K562 (cell line): ENCODE results near the gene UBL7. TPM values are rescaled to one million over a fixed set of nuclear protein-coding genes. Genes with fewer than 3 reads are reported as not detected.

Source experiments
- ATAC-seq: fragments of 200-7000 bp; cut with Tn5 transposase; 3 replicates; pipeline ENCODE4 v1.9.1; 2020; ENCODE audit warnings: moderate library complexity
- Bru-seq: library from RNA; stranded (reverse); fragments of 400-500 nt; gene quantifications from one replicate; lab custom pipeline; 2021; lab: Mats Ljungman, UMichigan
- BruChase-seq, 2 experiments: library from RNA; stranded (reverse); fragments of 400-500 nt; gene quantifications; one replicate each; lab custom pipeline; 2021; lab: Mats Ljungman, UMichigan
- BruUV-seq: library from RNA; stranded (reverse); fragments of 400-500 nt; replicated peaks from 2 replicates; lab custom pipeline; 2021; lab: Mats Ljungman, UMichigan
- CTCF ChIA-PET: fragments of 300-600 bp; formaldehyde crosslinking; extraction: SDS; loops from one replicate; lab custom pipeline; 2021; ENCODE audit warnings: low intra/inter-chr PET ratio; lab: Yijun Ruan, JAX
- POLR2A ChIA-PET: fragments of 300-600, 350-650 bp; sonication (Branson Sonifier 250); formaldehyde crosslinking; extraction: SDS; loops from one replicate; lab custom pipeline; 2021; ENCODE audit warnings: antibody characterized with exemption, inconsistent platforms; lab: Yijun Ruan, JAX
- DNase-seq, 4 experiments: peaks; one replicate each; pipeline versions ENCODE4 v3.0.0 to v3.0.0-alpha.2; 2011 to 2018; ENCODE audit warnings: low spot score in 3 of 4, mixed read lengths in 3 of 4; ENCODE audit errors: extremely low read depth in 1 of 4
- FAIRE-seq: peaks from 2 replicates; lab custom pipeline; 2011; peaks lifted over from hg19 to GRCh38; lab: Jason Lieb, UNC
- H2AFZ ChIP-seq: 2 replicates; pipeline ENCODE4 v1.6.0; 2011; ENCODE audit warnings: low read depth, low read length, control low read depth, inconsistent platforms
- H3K27ac ChIP-seq: fragments of 200-600 bp; 3 replicates; pipeline ENCODE4 v1.8.0; 2011; ENCODE audit warnings: low read depth, mild to moderate bottlenecking, control low read depth, inconsistent platforms, low read length, moderate library complexity, mixed read lengths; ENCODE audit errors: extremely low read depth
- H3K27me3 ChIP-seq, 2 experiments: fragments of 300-600 bp in 1 of 2; 2 replicates in 1 of 2; 3 replicates in 1 of 2; pipeline versions ENCODE4 v1.6.0 to v1.8.0; 2011; ENCODE audit warnings: inconsistent platforms in 2 of 2, low read length in 2 of 2, mild to moderate bottlenecking in 1 of 2, mixed read lengths in 1 of 2, moderate library complexity in 1 of 2; ENCODE audit not compliant: control insufficient read depth in 2 of 2, insufficient read depth in 2 of 2
- H3K36me3 ChIP-seq: fragments of 300-600 bp; 3 replicates; pipeline ENCODE4 v1.8.0; 2011; ENCODE audit warnings: mild to moderate bottlenecking, low read length, inconsistent platforms; ENCODE audit not compliant: control insufficient read depth, insufficient read depth
- H3K4me1 ChIP-seq, 2 experiments: fragments of 200-600 bp in 1 of 2; replicated peaks in 1 of 2; 2 replicates in 1 of 2; 3 replicates in 1 of 2; pipeline versions ENCODE4 v1.5.1 to v1.8.0; 2011; ENCODE audit warnings: inconsistent platforms in 2 of 2, low read length in 2 of 2, mild to moderate bottlenecking in 1 of 2, mixed read lengths in 1 of 2, moderate library complexity in 1 of 2; ENCODE audit not compliant: control insufficient read depth in 2 of 2, insufficient read depth in 2 of 2
- H3K4me2 ChIP-seq: 2 replicates; pipeline ENCODE4 v1.6.1; 2011; ENCODE audit warnings: low read length, control low read depth, inconsistent platforms, mixed read lengths; ENCODE audit not compliant: insufficient read depth
- H3K4me3 ChIP-seq: fragments of 200-600 bp; sonication (generic), shearing (Covaris generic); 2 replicates; pipeline ENCODE4 v1.5.1; 2016; ENCODE audit warnings: control low read depth, inconsistent platforms
- H3K79me2 ChIP-seq: fragments of 200-600 bp; 3 replicates; pipeline ENCODE4 v1.8.0; 2011; ENCODE audit warnings: low read length, inconsistent platforms; ENCODE audit not compliant: control insufficient read depth, insufficient read depth
- H3K9ac ChIP-seq, 2 experiments: 2 replicates each; pipeline versions ENCODE4 v1.6.0 to v1.6.1; 2011; ENCODE audit warnings: low read depth in 2 of 2, low read length in 2 of 2, control low read depth in 1 of 2, inconsistent platforms in 1 of 2, mild to moderate bottlenecking in 1 of 2, mixed read lengths in 1 of 2; ENCODE audit not compliant: insufficient read depth in 1 of 2
- H3K9me1 ChIP-seq: one replicate; pipeline ENCODE4 v1.6.0; 2011; ENCODE audit warnings: inconsistent platforms, mild to moderate bottlenecking, low read length, moderate library complexity; ENCODE audit not compliant: control insufficient read depth, insufficient read depth
- H3K9me3 ChIP-seq: replicated peaks from 2 replicates; pipeline ENCODE4 v1.5.1; 2011; ENCODE audit warnings: low read depth, low read length, inconsistent platforms; ENCODE audit not compliant: control insufficient read depth, insufficient read depth
- H4K20me1 ChIP-seq: replicated peaks from 2 replicates; pipeline ENCODE4 v1.6.1; 2011; ENCODE audit warnings: low read length, inconsistent platforms, mixed read lengths; ENCODE audit not compliant: control insufficient read depth, insufficient read depth
- BCOR ChIP-seq: fragments of 450-650 bp; IDR thresholded peaks from 2 replicates; pipeline ENCODE4 v1.6.1; 2016
- CBX2 ChIP-seq: fragments of 200-600 bp; sonication (generic); IDR thresholded peaks from one replicate; pipeline ENCODE4 v1.6.1; 2012; ENCODE audit warnings: mild to moderate bottlenecking, low read length, inconsistent platforms; ENCODE audit not compliant: insufficient read depth, poor library complexity, severe bottlenecking
- ELF2 ChIP-seq: fragments of 250-450 bp; sonication (Bioruptor Pico); IDR thresholded peaks from 2 replicates; pipeline ENCODE4 v1.5.0; 2021; ENCODE audit warnings: mild to moderate bottlenecking
- GABPB1 ChIP-seq: sonication (generic); formaldehyde crosslinking; IDR thresholded peaks from 2 replicates; pipeline ENCODE4 v1.8.0; 2022; ENCODE audit warnings: mild to moderate bottlenecking, missing genetic modification reagents
- HDAC1 ChIP-seq, 2 experiments: fragments of 450-650 bp; IDR thresholded peaks; 2 replicates each; pipeline ENCODE4 v1.6.1; 2016 to 2017; ENCODE audit warnings: inconsistent platforms in 1 of 2, mild to moderate bottlenecking in 1 of 2, moderate library complexity in 1 of 2
- NONO ChIP-seq, 2 experiments: fragments of 200-400 bp in 1 of 2; fragments of 450-650 bp in 1 of 2; formaldehyde crosslinking in 1 of 2; IDR thresholded peaks; 2 replicates each; pipeline ENCODE4 v1.6.1; 2017; ENCODE audit warnings: low read depth in 2 of 2, mild to moderate bottlenecking in 2 of 2, moderate library complexity in 2 of 2, low read length in 1 of 2
- SMAD1 ChIP-seq: fragments of 150-350 bp; IDR thresholded peaks from 2 replicates; pipeline ENCODE4 v1.6.1; 2014; ENCODE audit warnings: low read length, low read depth; ENCODE audit not compliant: partially characterized antibody
- SMAD2 ChIP-seq: fragments of 150-350 bp; IDR thresholded peaks from 2 replicates; pipeline ENCODE4 v1.6.1; 2014; ENCODE audit warnings: low read depth, mild to moderate bottlenecking, low read length
- SMARCA4 ChIP-seq: fragments of 450-650 bp; IDR thresholded peaks from 2 replicates; pipeline ENCODE4 v1.6.1; 2016
- XRCC4 ChIP-seq: IDR thresholded peaks from one replicate; pipeline ENCODE4 v1.6.1; 2011; ENCODE audit not compliant: insufficient read depth, insufficient read length; ENCODE audit errors: extremely low read depth
- WGBS: fragments of 100-300 bp; shearing (Covaris generic); methylation state at CpG from one replicate; pipeline ENCODE4 v1.1.6; 2016; ENCODE audit warnings: low coverage, mixed read lengths; ENCODE audit not compliant: insufficient coverage; ENCODE audit errors: missing lambda C conversion rate; 5-methylcytosine and 5-hydroxymethylcytosine counted together
- in situ Hi-C: fragments of 300-500 bp; cut with MboI; formaldehyde crosslinking; loops from 4 replicates; pipeline ENCODE4 v1.15.0; 2018; ENCODE audit warnings: inconsistent platforms, mixed read lengths
- intact Hi-C: fragments of 100-400 bp; cut with micrococcal nuclease; formaldehyde crosslinking; loops from 2 replicates; pipeline ENCODE4 v1.14.2; 2022
- long read RNA-seq, 3 experiments: library from polyadenylated mRNA in 2 of 3; library from RNA in 1 of 3; unstranded in 2 of 3; stranded (forward) in 1 of 3; transcript quantifications; one replicate each; pipeline ENCODE4 v2.0.0, GENCODE V29; 2019 to 2022
- polyA minus RNA-seq, 3 experiments: library from RNA; depleted of rRNA, polyadenylated mRNA; stranded (reverse); fragments of >200 nt; gene quantifications; 2 replicates each; pipeline ENCODE4 v1.2.3, GENCODE V29; 2011
- polyA plus RNA-seq, 8 experiments: library from polyadenylated mRNA; depleted of rRNA in 4 of 8; stranded (reverse) in 5 of 8; unstranded in 3 of 8; fragments of >200 nt; fragmentation: Nextera tagmentation in 2 of 8; fragmentation: Illumina TruSeq in 1 of 8; extraction: Ambion mirVana in 2 of 8; extraction: Trizol in 1 of 8; gene quantifications; 2 replicates each; pipeline versions ENCODE4 v1.2.1 to v1.2.3, GENCODE V29; 2011 to 2014; ENCODE audit warnings: inconsistent platforms in 1 of 8, missing spikeins in 1 of 8
- total RNA-seq, 7 experiments: library from RNA; depleted of rRNA in 6 of 7; stranded (reverse); fragments of >200 nt in 6 of 7; fragmentation: Illumina TruSeq in 2 of 7; extraction: Trizol in 2 of 7; gene quantifications; 2 replicates each; pipeline versions ENCODE4 v1.2.1 to v1.2.3, GENCODE V29; 2011 to 2021; ENCODE audit warnings: low replicate concordance in 1 of 7
- TF ChIP-seq, protein P1 (sequence below), 2 experiments: IDR thresholded peaks; 2 replicates each; pipeline ENCODE4 v1.6.1; 2011; ENCODE audit warnings: borderline replicate concordance in 1 of 2, control low read depth in 1 of 2, low read depth in 1 of 2, low read length in 1 of 2, mild to moderate bottlenecking in 1 of 2, mixed read lengths in 1 of 2, moderate library complexity in 1 of 2; ENCODE audit not compliant: insufficient read depth in 1 of 2, insufficient read length in 1 of 2, poor library complexity in 1 of 2, severe bottlenecking in 1 of 2; ENCODE audit errors: extremely low read depth in 1 of 2

The UBL7 gene, protein sequence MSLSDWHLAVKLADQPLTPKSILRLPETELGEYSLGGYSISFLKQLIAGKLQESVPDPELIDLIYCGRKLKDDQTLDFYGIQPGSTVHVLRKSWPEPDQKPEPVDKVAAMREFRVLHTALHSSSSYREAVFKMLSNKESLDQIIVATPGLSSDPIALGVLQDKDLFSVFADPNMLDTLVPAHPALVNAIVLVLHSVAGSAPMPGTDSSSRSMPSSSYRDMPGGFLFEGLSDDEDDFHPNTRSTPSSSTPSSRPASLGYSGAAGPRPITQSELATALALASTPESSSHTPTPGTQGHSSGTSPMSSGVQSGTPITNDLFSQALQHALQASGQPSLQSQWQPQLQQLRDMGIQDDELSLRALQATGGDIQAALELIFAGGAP
- total RNA-seq (2011; cell fraction: chromatin; rRNA removed; ENCODE audit: low replicate concordance), result 9.1 and 12.8 TPM in 2 replicates
- total RNA-seq (2011; cell fraction: nucleolus; rRNA removed), result 12.8 and 16.2 TPM in 2 replicates
- 10.7 and 15.0 TPM in 2 replicates for total RNA-seq (2011; cell fraction: nucleoplasm; rRNA removed)
- total RNA-seq (2014; rRNA removed) (36.6 and 79.6 TPM in 2 replicates), total RNA-seq (2014; rRNA removed; fragmentation: Illumina TruSeq; extraction: Trizol) (26.2 and 29.3 TPM in 2 replicates), total RNA-seq (2015; rRNA removed; fragmentation: Illumina TruSeq; extraction: Trizol) (31.1 and 32.4 TPM in 2 replicates), total RNA-seq (2021) (51.7 and 65.5 TPM in 2 replicates), polyA plus RNA-seq (2011; rRNA removed) (63.4 and 64.7 TPM in 2 replicates), polyA plus RNA-seq (2014; fragmentation: Illumina TruSeq; extraction: Trizol) (52.8 and 65.0 TPM in 2 replicates), polyA plus RNA-seq (2014; fragmentation: Nextera tagmentation; extraction: Ambion mirVana) (10 to 100 TPM; 19.2 to 44.9 TPM), polyA plus RNA-seq (2014; rRNA removed) (47.8 and 70.3 TPM in 2 replicates), polyA minus RNA-seq (2011; rRNA and poly(A)+ RNA removed) (40.5 and 52.2 TPM in 2 replicates), Bru-seq, nascent RNA (percentile 58 among the genes with signal in this experiment), BruChase-seq, experiment 1, labeled RNA remaining after a 2-hour chase (percentile 54 among the genes with signal in this experiment), BruChase-seq, experiment 2, labeled RNA remaining after a 6-hour chase (percentile 53 among the genes with signal in this experiment)
- 107 and 180 TPM in 2 replicates for polyA plus RNA-seq (2011; cell fraction: cytosol; rRNA removed)
- 29.7 and 35.7 TPM in 2 replicates for polyA plus RNA-seq (2011; cell fraction: nucleus; rRNA removed)
- polyA plus RNA-seq (2012), result 41.6 and 62.1 TPM in 2 replicates
- 40.3 and 40.8 TPM in 2 replicates for polyA minus RNA-seq (2011; cell fraction: cytosol; rRNA and poly(A)+ RNA removed)
- 8.6 and 10.9 TPM in 2 replicates for polyA minus RNA-seq (2011; cell fraction: nucleus; rRNA and poly(A)+ RNA removed)
- long read RNA-seq, experiment 1, transcript UBL7-201 (11 exons, 1,360 nt), result major isoform, 41 of 152 reads
- long read RNA-seq, experiment 1, transcript UBL7-202 (11 exons, 1,427 nt), result minor isoform, 38 of 152 reads
- long read RNA-seq, experiment 1, partial matches to known transcripts, result 27 of 152 reads
- long read RNA-seq, experiment 1, other reads (novel, unspliced or antisense), result 39 of 152 reads
- long read RNA-seq, experiment 2, transcript UBL7-202 (11 exons, 1,427 nt), result major isoform, 14 of 71 reads
- long read RNA-seq, experiment 2, transcript UBL7-201 (11 exons, 1,360 nt), result minor isoform, 6 of 71 reads
- long read RNA-seq, experiment 2, partial matches to known transcripts, result 22 of 71 reads
- long read RNA-seq, experiment 2, other reads (novel, unspliced or antisense), result 24 of 71 reads
- long read RNA-seq, experiment 3, transcript UBL7-201 (11 exons, 1,360 nt), result minor isoform, 26 of 89 reads
- long read RNA-seq, experiment 3, transcript UBL7-202 (11 exons, 1,427 nt), result major isoform, 31 of 89 reads
- long read RNA-seq, experiment 3, partial matches to known transcripts, result 5 of 89 reads
- long read RNA-seq, experiment 3, other reads (novel, unspliced or antisense), result 23 of 89 reads

DNA sequence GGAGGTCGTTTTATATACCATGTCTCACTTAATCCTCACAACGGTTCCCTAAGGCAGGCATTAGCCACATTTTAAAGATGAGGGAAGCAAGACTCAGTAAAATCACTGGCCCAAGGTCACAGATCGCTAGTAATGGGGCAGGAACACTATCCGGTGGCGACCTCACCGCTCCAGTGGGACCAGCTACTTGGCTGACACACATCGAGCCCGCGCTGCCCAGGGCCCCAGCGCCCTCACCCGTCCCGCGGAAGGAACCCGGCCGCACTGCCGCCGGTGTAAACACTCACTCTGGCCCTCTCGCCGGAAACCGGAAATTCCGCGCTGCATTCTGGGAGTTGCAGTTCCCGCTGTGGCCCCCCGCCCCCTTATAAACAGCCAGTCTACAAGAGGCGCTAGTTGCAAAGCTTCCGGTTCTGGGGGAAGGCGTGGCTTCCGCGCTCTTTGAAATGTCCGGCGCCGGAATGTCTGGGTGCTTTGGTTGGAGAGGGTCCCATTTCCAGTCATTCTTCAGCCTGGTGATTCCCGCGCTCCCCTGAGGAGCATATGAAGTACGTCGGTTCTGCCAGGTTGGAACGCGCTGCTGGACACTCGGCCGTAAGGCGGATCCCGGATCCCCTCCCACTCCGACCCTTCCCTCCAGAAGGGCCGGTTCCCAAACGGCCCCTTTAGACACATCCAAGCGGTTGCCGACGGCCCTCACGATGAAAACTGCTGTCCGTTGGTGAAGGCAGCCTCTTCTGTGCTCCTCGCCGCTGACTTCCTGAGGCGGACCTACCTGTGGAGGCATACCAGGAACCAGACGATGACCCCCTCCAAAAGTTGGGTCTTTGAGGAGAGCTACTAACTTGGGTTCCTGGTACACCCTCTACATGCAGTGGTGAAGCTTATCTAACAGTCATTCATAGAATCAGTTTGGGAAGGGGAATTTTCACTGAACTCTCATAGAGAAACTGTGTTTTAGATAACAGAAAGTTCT is at the start of gene UBL7:
Gene UBL7, minus strand, starts transcription at position 290 of the 976 bp plus-strand sequence. CDS start 2,293 bp downstream, outside the sequence.
- Histone ChIP-seq H3K9me3 (no peaks in the 10 kb centered on the region), H3K4me3 (peak within 1 kb of the TSS; percentile 73), H3K27ac (peak within 1 kb of the TSS; percentile 91), H3K4me1 (peaks cover 16 to 18% of the 10 kb centered on the region in 2 experiments; a peak in 4 of 5 replicates), H2AFZ (peak within 1 kb of the TSS; percentile 97), H3K4me2 (peak within 1 kb of the TSS; percentile 100), H3K36me3 (peaks cover 15% of the 10 kb centered on the region; the same call in 2 of the 3 replicates), H3K79me2 (peaks cover 44% of the 10 kb centered on the region), H3K27me3 (no peaks in the 10 kb centered on the region), H3K9ac (peak within 1 kb of the TSS; percentile 91 to 96), H3K9me1 (no peaks in the 10 kb centered on the region), H4K20me1 (peaks cover 4% of the 10 kb centered on the region; the same call in 1 of the 2 replicates)
- TSS peak; percentile 77 for BruUV-seq
- under 1% methylated on average over 51 of the region's 54 CpGs for WGBS
- peak; percentile 90 for ATAC-seq
- in situ Hi-C loops (no loop called here), intact Hi-C loops (loop anchor here (5.0 kb wide), 2 partner anchors 81 to 151 kb away; partner anchors contain the start of gene ARID3B)
- ChIA-PET CTCF (no interaction called here), POLR2A (interaction anchor here (0.6 to 1.9 kb wide), 26 partner anchors 10 to 1763 kb away, joined by 3 to 10 read pairs (median 4); partner anchors contain the start of gene ARID3B)
- peak; percentile 91 to 99 (median 92) for DNase-seq
- FAIRE-seq, result peak; percentile 95
- TF ChIP-seq XRCC4 (no peak), NONO (IDR thresholded peaks at IDR 0.05; ENCODE audit: low read depth in 2 of 2, low read length in 1 of 2) (peak in 1 of 2 experiments; percentile 72; a peak in 2 of 4 replicates), SMAD2 (no peak), HDAC1 (IDR thresholded peaks at IDR 0.05) (peak in 1 of 2 experiments; percentile 87; a peak in 2 of 4 replicates), CBX2 (no peak), GABPB1 (CRISPR knock-in tag) (peak; percentile 98), ELF2 (CRISPR knock-in tag) (peak; percentile 73; the same call in 1 of the 2 replicates), SMARCA4 (0 out of 2 replicates have a peak, but pooled peaks have one; percentile 37), SMAD1 (peak; percentile 79), BCOR (peak; percentile 14; the same call in 1 of the 2 replicates)
- TF ChIP-seq, protein P1, sequence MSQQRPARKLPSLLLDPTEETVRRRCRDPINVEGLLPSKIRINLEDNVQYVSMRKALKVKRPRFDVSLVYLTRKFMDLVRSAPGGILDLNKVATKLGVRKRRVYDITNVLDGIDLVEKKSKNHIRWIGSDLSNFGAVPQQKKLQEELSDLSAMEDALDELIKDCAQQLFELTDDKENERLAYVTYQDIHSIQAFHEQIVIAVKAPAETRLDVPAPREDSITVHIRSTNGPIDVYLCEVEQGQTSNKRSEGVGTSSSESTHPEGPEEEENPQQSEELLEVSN (IDR thresholded peaks at IDR 0.05; ENCODE audit: borderline replicate concordance in 1 of 2, extremely low read depth in 1 of 2, insufficient read depth in 1 of 2, insufficient read length in 1 of 2, low read depth in 1 of 2, low read length in 1 of 2, poor library complexity in 1 of 2, severe bottlenecking in 1 of 2), result peak; percentile 5 to 47
